Measurements from ENCODE around the gene NLRX1.
"Not testable (repeated sequence)": the region's sequence is repeated elsewhere in the genome, so short reads cannot be mapped to it uniquely, and the experiment has no call there.

NLRX1 gene

GRCh38 chr11:119184399-119184798 lies 15.9 kb downstream of the NLRX1 start:
- DNase-seq (ENCODE audit: low read depth): not testable (repeated sequence)

GRCh38 chr11:119185981-119186634 lies 17.6 kb downstream of the NLRX1 start:
- no peak for DNase-seq (ENCODE audit: low read depth)

GRCh38 chr11:119187123-119187892 lies 18.8 kb downstream of the NLRX1 start:
- no peak for DNase-seq (ENCODE audit: low read depth)

GRCh38 chr11:119188067-119188466 lies 19.5 kb downstream of the NLRX1 start:
- no peak for DNase-seq (ENCODE audit: low read depth)

GRCh38 chr11:119188887-119189286 lies 20.4 kb downstream of the NLRX1 start:
- no peak for DNase-seq (ENCODE audit: low read depth)

GRCh38 chr11:119189393-119189792 lies 20.9 kb downstream of the NLRX1 start:
- no peak for DNase-seq (ENCODE audit: low read depth)

- DNase-seq (ENCODE audit: low read depth): no peak
Measured at GRCh38 chr11:119190531-119190930, 22.0 kb downstream of the NLRX1 start.

GRCh38 chr11:119191265-119191664 lies 22.7 kb downstream of the NLRX1 start:
- DNase-seq (ENCODE audit: low read depth): not testable (repeated sequence)

- peak; percentile 56 for DNase-seq (ENCODE audit: low read depth)
Measured at GRCh38 chr11:119192111-119192510, 23.6 kb downstream of the NLRX1 start.

- DNase-seq (ENCODE audit: low read depth): no peak
Measured at GRCh38 chr11:119193001-119193400, 24.5 kb downstream of the NLRX1 start.

- DNase-seq (ENCODE audit: low read depth): no peak
Measured at GRCh38 chr11:119193626-119194025, 25.1 kb downstream of the NLRX1 start.

GRCh38 chr11:119194811-119195440 lies 26.4 kb downstream of the NLRX1 start:
- no peak for DNase-seq (ENCODE audit: low read depth)

- peak; percentile 76 for DNase-seq (ENCODE audit: low read depth)
Measured at GRCh38 chr11:119195680-119196079, 27.2 kb downstream of the NLRX1 start.

GRCh38 chr11:119196833-119197483 lies 28.4 kb downstream of the NLRX1 start:
- peak; percentile 88 for DNase-seq (ENCODE audit: low read depth)

- no peak for DNase-seq (ENCODE audit: low read depth)
Measured at GRCh38 chr11:119198925-119199324, 30.4 kb downstream of the NLRX1 start.

GRCh38 chr11:119201236-119201635 lies 32.7 kb downstream of the NLRX1 start:
- not testable (repeated sequence) for DNase-seq (ENCODE audit: low read depth)

- DNase-seq (ENCODE audit: low read depth): no peak
Measured at GRCh38 chr11:119202554-119202953, 34.0 kb downstream of the NLRX1 start.

GRCh38 chr11:119204066-119204465 lies 35.5 kb downstream of the NLRX1 start:
- DNase-seq (ENCODE audit: low read depth): no peak

- no peak for DNase-seq (ENCODE audit: low read depth)
Measured at GRCh38 chr11:119205080-119205479, 36.6 kb downstream of the NLRX1 start.

GRCh38 chr11:119205574-119206510 lies 37.3 kb downstream of the NLRX1 start, which contains the start of gene CBL:
CBL (plus strand) TSS chr11:119206339; CDS start chr11:119206418, 79 bp downstream.
- DNase-seq (ENCODE audit: low read depth): peak; percentile 83
